Left ventricle myocardium inferior (tissue), 1 donor: ENCODE measurements around the gene CFAP58. TPM values are rescaled to one million over a fixed set of nuclear protein-coding genes. Genes with fewer than 3 reads are reported as not detected.

Experiments
- DNase-seq: peaks from one replicate; pipeline ENCODE4 v3.0.0-alpha.2; 2020
- H3K27ac ChIP-seq: fragments of 200-600 bp; replicated peaks from 2 replicates; pipeline ENCODE4 v1.8.0; 2021
- H3K27me3 ChIP-seq: fragments of 200-600 bp; 2 replicates; pipeline ENCODE4 v1.8.0; 2021; ENCODE audit warnings: low read depth
- H3K36me3 ChIP-seq: fragments of 200-600 bp; 2 replicates; pipeline ENCODE4 v1.8.0; 2021
- H3K4me1 ChIP-seq: fragments of 200-600 bp; 2 replicates; pipeline ENCODE4 v1.8.0; 2021
- H3K4me3 ChIP-seq: fragments of 200-600 bp; 2 replicates; pipeline ENCODE4 v1.8.0; 2021; ENCODE audit warnings: mild to moderate bottlenecking, moderate library complexity
- H3K9me3 ChIP-seq: fragments of 200-600 bp; replicated peaks from 2 replicates; pipeline ENCODE4 v1.8.0; 2021
- intact Hi-C: fragments of 100-400 bp; cut with micrococcal nuclease; formaldehyde crosslinking; loops from one replicate; pipeline ENCODE4 v1.11.0; 2022
- total RNA-seq: library from RNA; stranded (reverse); fragmentation: NEBNext Ultra II Directional; extraction: Animal tissue kit (Norgen Biotek cat#: 25700); gene quantifications from one replicate; pipeline ENCODE4 v1.2.1, GENCODE V29; 2021
- TF ChIP-seq, protein P1 (sequence below): fragments of 200-600 bp; IDR thresholded peaks from 2 replicates; pipeline ENCODE4 v1.8.0; 2021; ENCODE audit warnings: antibody characterized with exemption, mild to moderate bottlenecking, borderline replicate concordance
- donor health status: DM: no; HTN: yes; CAD: no; lungs with severe emphysema.

The CFAP58 gene
- total RNA-seq, 1 donor from 2014 or later = 3.5 TPM

DNA sequence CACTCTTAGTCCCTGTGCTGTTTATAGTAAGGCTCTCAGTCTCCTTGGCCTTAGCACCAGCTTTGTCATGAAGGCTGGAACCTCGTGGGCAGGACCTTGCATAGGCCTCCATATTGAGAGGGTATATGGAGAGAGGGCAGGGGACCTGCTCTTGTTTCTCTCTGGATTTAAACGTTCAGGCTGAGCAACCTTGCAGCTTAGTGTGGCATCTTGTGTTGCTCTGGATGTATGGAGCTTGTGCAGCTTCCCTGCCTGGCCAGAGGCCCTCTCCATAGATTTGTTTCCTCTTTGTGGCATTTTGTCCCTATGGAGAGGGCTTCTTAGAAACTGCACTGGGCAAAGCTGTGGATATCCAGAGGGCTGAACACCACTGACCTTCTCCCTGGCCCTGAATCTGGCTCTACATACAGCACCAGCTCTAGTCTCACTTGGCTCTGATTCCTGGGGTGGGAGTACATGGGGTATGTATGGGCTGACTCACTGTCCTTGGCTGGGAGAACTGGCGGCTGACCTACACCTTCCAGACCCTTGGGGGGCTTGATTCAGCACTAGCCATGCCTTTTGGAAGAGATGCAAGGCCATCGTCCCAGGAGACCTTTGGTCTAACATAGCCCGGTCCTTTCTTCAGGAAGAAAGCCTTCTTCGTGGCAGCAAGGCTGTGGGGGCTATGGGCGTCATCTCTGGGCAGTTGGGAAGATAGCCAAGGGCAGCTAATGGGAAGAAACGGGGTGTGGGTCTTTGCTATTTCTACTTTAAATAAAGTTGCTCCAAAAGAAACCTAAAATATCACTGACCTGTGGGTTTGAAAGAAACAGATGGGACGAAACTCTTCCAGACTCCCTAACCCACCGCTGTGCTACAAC lies 45.8 kb upstream of the CFAP58 start:
- Histone ChIP-seq H3K27me3 (no peaks in the 10 kb centered on the region), H3K36me3 (peaks cover 14% of the 10 kb centered on the region), H3K9me3 (no peaks in the 10 kb centered on the region), H3K27ac (peak overlapping the region; percentile 94), H3K4me1 (peaks cover 100% of the 10 kb centered on the region), H3K4me3 (no peak overlapping the region)
- no peak for DNase-seq
- intact Hi-C loops = loop anchor here (5.0 kb wide), 1 partner anchor 44 kb away; the partner anchor contains the start of gene CFAP58
- TF ChIP-seq, protein P1, sequence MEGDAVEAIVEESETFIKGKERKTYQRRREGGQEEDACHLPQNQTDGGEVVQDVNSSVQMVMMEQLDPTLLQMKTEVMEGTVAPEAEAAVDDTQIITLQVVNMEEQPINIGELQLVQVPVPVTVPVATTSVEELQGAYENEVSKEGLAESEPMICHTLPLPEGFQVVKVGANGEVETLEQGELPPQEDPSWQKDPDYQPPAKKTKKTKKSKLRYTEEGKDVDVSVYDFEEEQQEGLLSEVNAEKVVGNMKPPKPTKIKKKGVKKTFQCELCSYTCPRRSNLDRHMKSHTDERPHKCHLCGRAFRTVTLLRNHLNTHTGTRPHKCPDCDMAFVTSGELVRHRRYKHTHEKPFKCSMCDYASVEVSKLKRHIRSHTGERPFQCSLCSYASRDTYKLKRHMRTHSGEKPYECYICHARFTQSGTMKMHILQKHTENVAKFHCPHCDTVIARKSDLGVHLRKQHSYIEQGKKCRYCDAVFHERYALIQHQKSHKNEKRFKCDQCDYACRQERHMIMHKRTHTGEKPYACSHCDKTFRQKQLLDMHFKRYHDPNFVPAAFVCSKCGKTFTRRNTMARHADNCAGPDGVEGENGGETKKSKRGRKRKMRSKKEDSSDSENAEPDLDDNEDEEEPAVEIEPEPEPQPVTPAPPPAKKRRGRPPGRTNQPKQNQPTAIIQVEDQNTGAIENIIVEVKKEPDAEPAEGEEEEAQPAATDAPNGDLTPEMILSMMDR = no peak

DNA sequence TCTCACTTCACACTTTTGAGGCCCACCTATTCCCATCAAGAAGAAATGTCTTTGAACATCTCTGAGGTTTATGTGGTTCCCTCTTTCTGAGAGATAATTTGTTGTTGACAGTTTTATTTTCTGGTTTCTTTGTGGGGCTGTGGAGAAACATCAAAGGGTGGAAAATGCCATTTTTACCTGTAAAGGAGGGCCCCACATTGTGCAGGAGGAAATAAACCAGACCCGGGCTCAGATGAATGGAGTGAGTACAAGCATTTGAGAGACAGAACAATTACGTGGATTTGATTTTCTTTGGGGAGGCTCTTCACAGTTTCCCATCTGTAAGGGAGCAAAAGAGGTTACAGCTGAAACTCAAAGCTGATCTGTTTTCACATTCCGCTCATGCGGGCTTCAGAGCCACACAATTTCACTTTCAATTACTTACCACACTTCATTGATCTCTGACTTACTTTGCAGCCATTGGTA lies 45.2 kb upstream of the CFAP58 start:
- no peak for DNase-seq
- no peak overlapping the region for H3K4me3 ChIP-seq
- no peaks in the 10 kb centered on the region for H3K9me3 ChIP-seq
- intact Hi-C loops = loop anchor here (5.0 kb wide), 1 partner anchor 44 kb away; the partner anchor contains the start of gene CFAP58
- peaks cover 100% of the 10 kb centered on the region for H3K4me1 ChIP-seq
- no peaks in the 10 kb centered on the region for H3K27me3 ChIP-seq
- peak overlapping the region; percentile 94 for H3K27ac ChIP-seq
- TF ChIP-seq, protein P1 = no peak
- H3K36me3 ChIP-seq = peaks cover 20% of the 10 kb centered on the region

DNA sequence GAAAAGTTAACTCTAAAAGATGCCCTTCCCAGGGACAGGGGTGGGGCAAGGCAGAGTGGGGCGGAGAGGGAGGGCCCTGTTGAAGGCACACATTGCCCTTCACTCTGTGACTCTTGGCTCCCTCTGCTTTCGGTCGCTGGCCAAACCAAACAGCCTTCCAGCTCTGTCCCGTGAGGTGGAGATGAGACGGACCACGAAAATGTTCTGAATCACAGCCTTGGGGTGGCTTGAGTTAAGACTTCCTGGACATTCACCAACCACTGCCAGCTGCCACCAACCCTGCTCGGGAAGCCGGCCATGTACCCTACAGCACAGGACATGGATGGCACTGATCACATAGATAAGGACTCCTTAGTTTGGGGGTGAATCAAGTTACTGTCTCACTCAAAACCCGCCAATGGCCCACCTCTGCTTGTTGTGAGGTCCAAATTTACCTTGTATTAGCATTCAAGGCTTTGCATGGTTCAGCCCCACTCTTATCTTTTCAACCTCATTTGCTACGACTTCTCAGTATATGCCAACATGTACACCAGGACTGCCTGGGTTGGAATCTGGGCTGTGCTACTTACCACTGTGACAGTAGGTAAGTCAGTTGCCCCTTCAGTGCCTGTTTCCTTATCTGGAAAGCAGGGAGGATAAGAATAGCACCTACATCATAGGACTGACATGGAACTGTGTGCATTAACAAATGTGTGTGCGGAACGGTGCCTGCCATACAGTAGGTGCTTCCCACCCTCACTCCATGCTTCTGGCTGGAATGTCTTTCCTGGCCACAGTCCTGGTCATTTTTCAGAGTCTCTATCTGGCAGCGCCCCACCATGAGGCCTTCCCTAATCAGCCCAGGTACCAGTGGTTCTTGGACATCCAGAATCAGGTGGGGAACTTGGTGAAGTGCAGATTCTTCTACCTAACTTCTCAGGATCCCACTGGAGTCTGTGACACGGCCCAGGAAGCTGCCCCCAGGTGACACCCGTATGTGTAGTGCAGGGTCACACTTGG lies 43.4 kb upstream of the CFAP58 start:
- DNase-seq = peak; percentile 79
- H3K27ac ChIP-seq = peak overlapping the region; percentile 94
- H3K36me3 ChIP-seq = peaks cover 38% of the 10 kb centered on the region
- TF ChIP-seq, protein P1 = no peak
- H3K9me3 ChIP-seq = no peaks in the 10 kb centered on the region
- H3K4me3 ChIP-seq = peak overlapping the region; percentile 32
- no peaks in the 10 kb centered on the region for H3K27me3 ChIP-seq
- peaks cover 100% of the 10 kb centered on the region for H3K4me1 ChIP-seq
- intact Hi-C loops = loop anchor here (5.0 kb wide), 1 partner anchor 42 kb away; the partner anchor contains the start of gene CFAP58

DNA sequence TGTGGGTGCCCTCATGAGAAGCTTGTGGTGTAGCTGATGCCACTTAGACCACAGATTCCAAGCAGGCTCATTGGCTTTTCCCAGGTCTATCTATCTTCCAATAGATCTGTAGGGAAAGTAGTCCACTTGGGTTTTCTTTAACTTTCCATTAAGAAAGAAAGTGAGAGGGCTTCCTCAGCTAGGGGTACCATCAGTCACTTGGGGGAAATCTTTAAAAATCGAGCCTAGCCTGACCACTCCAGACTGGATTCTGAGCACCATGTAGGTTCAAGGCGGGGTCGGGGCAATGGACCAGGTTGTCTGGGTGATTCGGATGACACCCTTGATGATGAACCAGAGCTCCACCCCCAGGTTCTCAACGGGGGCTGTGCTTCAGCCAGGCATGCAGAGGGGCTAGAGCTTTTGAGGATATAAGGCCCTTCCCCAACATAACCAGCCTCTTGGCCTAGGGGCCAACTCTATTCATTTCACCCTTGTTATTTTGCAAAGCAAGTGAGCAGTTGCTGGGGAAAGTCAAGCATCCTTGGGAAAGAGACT lies 42.4 kb upstream of the CFAP58 start:
- H3K27ac ChIP-seq = peak overlapping the region; percentile 94
- H3K27me3 ChIP-seq = no peaks in the 10 kb centered on the region
- peaks cover 44% of the 10 kb centered on the region for H3K36me3 ChIP-seq
- TF ChIP-seq, protein P1 = no peak
- H3K9me3 ChIP-seq = no peaks in the 10 kb centered on the region
- DNase-seq = no peak
- H3K4me1 ChIP-seq = peaks cover 100% of the 10 kb centered on the region
- no peak overlapping the region for H3K4me3 ChIP-seq
- intact Hi-C loops = no loop called here
